ENCODE measurements around the gene ATP6V0A1.
A peak's percentile ranks its signal among the peaks of the same experiment; 100 is the strongest.

The ATP6V0A1 gene

GRCh38 chr17:42562388-42563142 lies 103.9 kb downstream of the ATP6V0A1 start:
- DNase-seq (ENCODE audit: low spot score), result peak; percentile 42

- peak; percentile 10 for DNase-seq (ENCODE audit: low spot score)
Observed at GRCh38 chr17:42563143-42563509, 104.4 kb downstream of the ATP6V0A1 start.

DNA sequence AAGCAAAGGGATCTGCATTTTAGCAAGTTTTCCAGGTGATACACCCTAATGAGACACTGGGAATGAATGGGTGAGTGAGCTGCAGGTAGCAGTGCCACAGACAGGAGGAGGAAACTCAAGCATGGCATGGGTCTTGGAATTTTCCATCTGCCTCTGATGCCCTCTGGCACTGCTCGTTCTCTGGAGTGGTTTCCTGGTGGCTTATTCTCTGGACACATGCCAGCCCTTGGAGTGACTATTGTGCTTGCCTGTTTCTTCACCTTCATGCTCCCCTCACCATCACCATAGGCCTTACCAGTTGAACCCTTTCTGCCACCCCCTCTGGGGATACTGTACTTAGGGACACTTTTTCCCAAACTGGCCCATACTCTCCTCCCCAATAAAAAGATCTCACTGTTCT lies 104.9 kb downstream of the ATP6V0A1 start:
- DNase-seq (ENCODE audit: low spot score), result peak; percentile 80

DNA sequence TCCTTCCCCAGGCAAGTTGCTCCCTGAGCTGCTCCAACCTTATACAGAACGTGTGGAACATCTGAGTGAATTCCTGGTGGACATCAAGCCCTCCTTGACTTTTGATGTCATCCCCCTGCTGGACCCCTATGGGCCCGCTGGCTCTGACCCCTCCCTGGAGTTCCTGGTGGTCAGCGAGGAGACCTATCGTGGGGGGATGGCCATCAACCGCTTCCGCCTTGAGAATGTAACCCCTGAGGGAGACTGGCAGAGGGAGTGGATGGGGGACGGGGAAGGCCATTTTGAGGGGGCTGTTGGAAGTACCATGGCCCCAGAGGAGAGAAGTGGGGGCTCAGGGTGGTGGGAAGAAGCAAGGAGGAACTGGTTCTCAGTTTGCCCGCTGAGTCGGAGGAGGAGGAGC lies 105.3 kb downstream of the ATP6V0A1 start:
- DNase-seq (ENCODE audit: low spot score), result no peak

- no peak for DNase-seq (ENCODE audit: low spot score)
Observed at GRCh38 chr17:42564815-42565522, 106.3 kb downstream of the ATP6V0A1 start.

GRCh38 chr17:42565523-42566214 lies 107.0 kb downstream of the ATP6V0A1 start:
- DNase-seq (ENCODE audit: low spot score), result no peak

- DNase-seq (ENCODE audit: low spot score), result peak; percentile 11
Observed at GRCh38 chr17:42566215-42566882, 107.7 kb downstream of the ATP6V0A1 start.

GRCh38 chr17:42566883-42567573 lies 108.3 kb downstream of the ATP6V0A1 start, which contains the start of gene MLX:
Gene MLX, plus strand, starts transcription at chr17:42567100. Its CDS starts 25 bp downstream, at chr17:42567125.
- peak; percentile 93 for DNase-seq (ENCODE audit: low spot score)

DNA sequence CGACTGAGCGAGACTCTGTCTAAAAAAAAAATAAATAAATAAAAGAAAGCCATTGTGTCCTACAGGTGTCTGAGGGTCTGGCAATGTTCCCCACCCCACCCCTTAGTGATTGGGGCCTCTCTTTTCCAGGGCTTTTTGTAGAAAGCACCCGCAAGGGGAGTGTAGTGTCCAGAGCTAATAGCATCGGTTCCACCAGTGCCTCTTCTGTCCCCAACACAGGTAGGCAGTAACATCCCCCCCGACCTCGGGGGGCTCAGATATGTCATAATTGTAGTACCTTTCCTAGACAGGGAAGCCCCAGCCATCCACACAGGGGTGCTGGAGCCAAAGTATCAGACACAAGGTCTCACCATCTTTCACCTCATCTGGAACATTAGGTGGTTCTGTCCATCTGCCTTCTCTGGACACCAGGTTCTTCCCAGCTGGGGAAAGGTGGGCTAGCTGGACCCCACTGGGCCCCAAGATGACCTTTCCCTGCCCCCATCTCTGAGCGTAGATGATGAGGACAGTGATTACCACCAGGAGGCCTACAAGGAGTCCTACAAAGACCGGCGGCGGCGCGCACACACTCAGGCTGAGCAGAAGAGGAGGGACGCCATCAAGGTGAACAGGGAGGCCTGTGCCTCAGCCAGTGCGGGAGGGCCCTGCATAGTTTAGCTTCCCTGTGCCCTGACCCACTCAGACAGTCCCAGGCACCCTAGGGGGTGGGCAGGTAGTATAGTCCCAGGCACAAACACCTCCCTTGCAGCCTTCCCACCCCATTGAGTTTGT lies 109.8 kb downstream of the ATP6V0A1 start:
- DNase-seq (ENCODE audit: low spot score), result no peak

- DNase-seq (ENCODE audit: low spot score), result no peak
Observed at GRCh38 chr17:42571435-42572225, 113.0 kb downstream of the ATP6V0A1 start.

Measured in kidney tubule cell (primary cell).